Stimulated activated CD8-positive, alpha-beta memory T cell treated with anti-CD3 and anti-CD28 coated beads, Interleukin-15, amount 100 ng/mL, for 48 hours (primary cell): ENCODE results near the gene RAMP3.

Source experiments
- DNase-seq, 2 donors: peaks; one replicate each; pipeline ENCODE4 v3.0.0-alpha.2; 2020; ENCODE audit warnings: low read depth in 2 of 2

The RAMP3 gene

GRCh38 chr7:45179666-45180065, 22.1 kb downstream of the RAMP3 start:
- DNase-seq: no peak

- DNase-seq: no peak
Measured at GRCh38 chr7:45180084-45180986, 22.7 kb downstream of the RAMP3 start.

- no peak for DNase-seq
Measured at GRCh38 chr7:45181286-45181960, 23.8 kb downstream of the RAMP3 start.

GRCh38 chr7:45181991-45182855, 24.6 kb downstream of the RAMP3 start:
- DNase-seq: no peak

GRCh38 chr7:45182856-45183710, 25.5 kb downstream of the RAMP3 start:
- no peak for DNase-seq

- DNase-seq: no peak
Measured at GRCh38 chr7:45183711-45184210, 26.2 kb downstream of the RAMP3 start.

- no peak for DNase-seq
Measured at GRCh38 chr7:45184326-45185027, 26.9 kb downstream of the RAMP3 start.

- no peak for DNase-seq
Measured at GRCh38 chr7:45185028-45185863, 27.7 kb downstream of the RAMP3 start.

- DNase-seq: no peak
Measured at GRCh38 chr7:45185864-45186250, 28.3 kb downstream of the RAMP3 start.

GRCh38 chr7:45186261-45186813, 28.7 kb downstream of the RAMP3 start:
- no peak for DNase-seq

GRCh38 chr7:45187089-45187945, 29.7 kb downstream of the RAMP3 start:
- no peak for DNase-seq

- DNase-seq: no peak
Measured at GRCh38 chr7:45187946-45188411, 30.4 kb downstream of the RAMP3 start.

- DNase-seq: no peak
Measured at GRCh38 chr7:45188736-45189135, 31.1 kb downstream of the RAMP3 start.

GRCh38 chr7:45189151-45189970, 31.8 kb downstream of the RAMP3 start:
- DNase-seq: no peak

- no peak for DNase-seq
Measured at GRCh38 chr7:45190406-45191165, 33.0 kb downstream of the RAMP3 start.

GRCh38 chr7:45191396-45191795, 33.8 kb downstream of the RAMP3 start:
- DNase-seq: no peak
